ENCODE data around the gene COX4I1. TPM values are rescaled to one million over a fixed set of nuclear protein-coding genes. Genes with fewer than 3 reads are reported as not detected.

Gene COX4I1
- total RNA-seq, 4 donors from 2014 or later = 635 to 1,115 (median 865) TPM

DNA sequence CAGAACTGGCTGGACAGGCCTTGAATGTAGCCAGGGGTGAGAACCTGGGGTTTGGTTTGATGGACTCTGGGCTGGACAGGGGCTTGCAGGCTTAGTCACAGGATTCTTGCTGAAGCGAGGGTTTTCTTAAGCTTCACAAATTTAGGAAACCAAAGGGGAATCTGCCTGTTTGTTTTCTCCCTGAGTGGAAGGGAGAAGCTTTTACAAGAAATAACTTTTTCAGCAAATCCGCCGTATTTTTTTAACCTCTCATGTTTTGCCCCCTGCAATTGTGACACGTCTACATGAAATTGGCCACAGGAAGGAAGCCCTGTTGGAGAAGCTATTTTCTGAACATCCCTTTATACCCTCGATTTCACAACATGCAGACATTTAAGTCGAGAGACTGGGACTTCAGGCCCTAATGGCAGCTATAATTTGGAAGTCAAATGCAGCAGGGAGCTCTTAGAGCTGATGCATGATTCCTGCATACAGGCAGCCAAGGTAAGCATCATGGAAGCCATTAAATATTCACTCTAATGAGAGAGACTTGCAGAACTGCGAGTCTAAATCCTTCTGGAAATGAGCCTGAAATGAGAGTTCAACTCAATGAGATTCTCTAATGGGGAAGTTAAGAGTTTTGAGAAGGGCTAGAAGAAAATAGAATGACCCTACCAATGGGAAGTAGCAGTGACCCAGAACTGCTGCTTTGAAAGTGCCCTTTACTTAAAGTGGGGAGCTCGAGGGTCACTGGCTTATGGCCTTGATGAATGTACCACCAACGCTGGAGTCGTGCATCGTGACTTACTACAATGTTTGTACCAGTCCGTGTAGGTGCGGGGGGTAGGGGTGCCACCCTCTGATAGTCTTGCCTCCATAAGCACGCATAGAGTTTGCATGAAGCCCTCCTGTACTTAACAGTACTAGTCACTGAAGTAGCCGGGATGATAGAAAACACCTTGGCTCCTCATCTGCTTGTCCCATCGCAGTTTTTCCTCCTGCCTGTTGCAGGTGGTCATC lies 54.4 kb downstream of the COX4I1 start:
- H3K4me3 ChIP-seq = no peak overlapping the region
- peak overlapping the region in 2 of 4 donors; percentile 13 to 21 for H3K27ac ChIP-seq
- H3K4me1 ChIP-seq = no peaks in the 10 kb centered on the region
- H3K27me3 ChIP-seq = no peaks in the 10 kb centered on the region
- no peaks in the 10 kb centered on the region for H3K36me3 ChIP-seq
- intact Hi-C loops (cut with DNase I; ENCODE audit: low total_unique reads) (no loop called here), in situ Hi-C loops (cut with MboI; ENCODE audit: low pct_ligation_motif_present in 1 of 4, low pct_unique_long_range_greater_than_20kb in 1 of 4, low sequenced_read_pairs in 3 of 4) (no loop called here)
- DNase-seq = no peak
- H3K9me3 ChIP-seq = no peaks in the 10 kb centered on the region
- WGBS, 2 donors (ENCODE audit: low coverage in 1 of 2) = 79 to 81% methylated on average over 4 to 16 of the region's 16 CpGs
- no peak for TF ChIP-seq POLR2A (IDR thresholded peaks at IDR 0.05)
- TF ChIP-seq EP300 (IDR thresholded peaks at IDR 0.05; ENCODE audit: low read depth) = no peak
- TF ChIP-seq, protein P1, sequence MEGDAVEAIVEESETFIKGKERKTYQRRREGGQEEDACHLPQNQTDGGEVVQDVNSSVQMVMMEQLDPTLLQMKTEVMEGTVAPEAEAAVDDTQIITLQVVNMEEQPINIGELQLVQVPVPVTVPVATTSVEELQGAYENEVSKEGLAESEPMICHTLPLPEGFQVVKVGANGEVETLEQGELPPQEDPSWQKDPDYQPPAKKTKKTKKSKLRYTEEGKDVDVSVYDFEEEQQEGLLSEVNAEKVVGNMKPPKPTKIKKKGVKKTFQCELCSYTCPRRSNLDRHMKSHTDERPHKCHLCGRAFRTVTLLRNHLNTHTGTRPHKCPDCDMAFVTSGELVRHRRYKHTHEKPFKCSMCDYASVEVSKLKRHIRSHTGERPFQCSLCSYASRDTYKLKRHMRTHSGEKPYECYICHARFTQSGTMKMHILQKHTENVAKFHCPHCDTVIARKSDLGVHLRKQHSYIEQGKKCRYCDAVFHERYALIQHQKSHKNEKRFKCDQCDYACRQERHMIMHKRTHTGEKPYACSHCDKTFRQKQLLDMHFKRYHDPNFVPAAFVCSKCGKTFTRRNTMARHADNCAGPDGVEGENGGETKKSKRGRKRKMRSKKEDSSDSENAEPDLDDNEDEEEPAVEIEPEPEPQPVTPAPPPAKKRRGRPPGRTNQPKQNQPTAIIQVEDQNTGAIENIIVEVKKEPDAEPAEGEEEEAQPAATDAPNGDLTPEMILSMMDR (IDR thresholded peaks at IDR 0.05) = no peak
- TF ChIP-seq POLR2AphosphoS5 (IDR thresholded peaks at IDR 0.05) = no peak

DNA sequence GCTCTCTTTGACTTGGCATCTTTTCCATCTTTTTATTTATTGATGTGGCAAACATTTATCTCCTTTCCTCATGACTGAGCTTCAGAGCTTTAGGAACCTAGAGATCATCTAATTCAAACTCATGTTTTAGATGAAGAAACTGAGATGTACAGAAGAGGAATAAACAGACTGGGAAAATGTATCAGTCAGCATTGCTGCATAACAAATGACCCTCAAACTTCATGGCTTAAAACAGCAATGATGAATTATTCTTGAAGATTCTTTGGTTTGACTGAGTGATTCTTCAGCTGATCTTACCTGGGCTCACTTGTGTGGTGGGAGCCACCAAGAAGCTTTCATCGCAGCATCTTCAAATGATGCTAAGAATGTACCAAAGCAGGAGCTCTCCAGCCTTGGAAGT lies 55.4 kb downstream of the COX4I1 start:
- Histone ChIP-seq H3K27ac (no peak overlapping the region), H3K36me3 (no peaks in the 10 kb centered on the region), H3K9me3 (no peaks in the 10 kb centered on the region), H3K4me3 (no peak overlapping the region), H3K4me1 (no peaks in the 10 kb centered on the region), H3K27me3 (no peaks in the 10 kb centered on the region)
- TF ChIP-seq, protein P1 (IDR thresholded peaks at IDR 0.05) = no peak
- TF ChIP-seq EP300 (IDR thresholded peaks at IDR 0.05; ENCODE audit: low read depth) (no peak), POLR2AphosphoS5 (IDR thresholded peaks at IDR 0.05) (no peak), POLR2A (IDR thresholded peaks at IDR 0.05) (no peak)
- intact Hi-C loops (cut with DNase I; ENCODE audit: low total_unique reads) (no loop called here), in situ Hi-C loops (cut with MboI; ENCODE audit: low pct_ligation_motif_present in 1 of 4, low pct_unique_long_range_greater_than_20kb in 1 of 4, low sequenced_read_pairs in 3 of 4) (no loop called here)
- WGBS, 2 donors (ENCODE audit: low coverage in 1 of 2) = 89 to 100% methylated on average over 1 of the region's 1 CpG
- no peak for DNase-seq

DNA sequence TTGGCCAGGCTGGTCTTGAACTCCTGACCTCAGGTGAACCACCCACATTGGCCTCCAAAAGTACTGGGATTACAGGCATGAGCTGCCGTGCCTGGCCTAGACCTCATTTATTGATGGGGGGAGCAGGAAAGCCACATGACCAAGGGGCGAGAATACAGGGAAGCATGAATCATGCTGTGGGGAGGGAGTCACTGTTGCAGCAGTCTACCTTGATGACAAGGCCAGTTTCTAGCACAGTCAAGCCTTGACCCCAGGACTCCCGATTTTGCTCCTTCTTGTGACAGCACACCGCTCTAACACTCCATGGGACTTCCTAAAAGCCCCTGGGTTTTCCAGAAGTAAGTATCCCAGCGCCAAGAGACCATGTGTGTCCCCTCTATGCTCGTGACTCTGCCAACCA lies 56.6 kb downstream of the COX4I1 start:
- intact Hi-C loops (cut with DNase I; ENCODE audit: low total_unique reads) (no loop called here), in situ Hi-C loops (cut with MboI; ENCODE audit: low pct_ligation_motif_present in 1 of 4, low pct_unique_long_range_greater_than_20kb in 1 of 4, low sequenced_read_pairs in 3 of 4) (no loop called here)
- 68% methylated on average over 6 of the region's 6 CpGs; no CpG with 5 or more reads in 1 of the 2 donors for WGBS, 2 donors (ENCODE audit: low coverage in 1 of 2)

DNA sequence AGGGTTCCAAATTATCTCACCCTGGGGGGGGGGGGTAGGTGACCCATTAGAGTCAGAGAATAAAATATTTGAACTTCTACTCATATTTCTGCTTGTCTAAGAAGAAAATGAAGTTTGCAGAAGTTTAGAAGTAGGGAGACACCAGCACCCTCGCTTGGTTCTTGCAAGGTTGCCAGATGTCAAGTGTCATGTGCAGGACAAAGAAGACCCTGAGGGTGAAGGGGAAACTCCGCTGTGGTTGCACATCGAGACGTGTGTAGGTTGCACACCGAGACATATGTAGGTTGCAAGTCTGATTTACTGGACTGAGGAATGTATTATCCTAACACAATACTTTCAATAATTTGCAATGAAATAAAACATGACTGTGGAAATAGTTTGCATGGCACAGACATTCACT lies 57.1 kb downstream of the COX4I1 start:
- no peak for DNase-seq
- no peaks in the 10 kb centered on the region for H3K9me3 ChIP-seq
- TF ChIP-seq, protein P1 (IDR thresholded peaks at IDR 0.05) = no peak
- no peak for TF ChIP-seq POLR2AphosphoS5 (IDR thresholded peaks at IDR 0.05)
- no peak for TF ChIP-seq POLR2A (IDR thresholded peaks at IDR 0.05)
- TF ChIP-seq EP300 (IDR thresholded peaks at IDR 0.05; ENCODE audit: low read depth) = no peak
- no peaks in the 10 kb centered on the region for H3K36me3 ChIP-seq
- H3K4me3 ChIP-seq = no peak overlapping the region
- in situ Hi-C loops (cut with MboI; ENCODE audit: low pct_ligation_motif_present in 1 of 4, low pct_unique_long_range_greater_than_20kb in 1 of 4, low sequenced_read_pairs in 3 of 4) (no loop called here), intact Hi-C loops (cut with DNase I; ENCODE audit: low total_unique reads) (no loop called here)
- no peak overlapping the region for H3K27ac ChIP-seq
- no peaks in the 10 kb centered on the region for H3K4me1 ChIP-seq
- no peaks in the 10 kb centered on the region for H3K27me3 ChIP-seq
- WGBS, 2 donors (ENCODE audit: low coverage in 1 of 2) = 77 to 100% methylated on average over 1 to 5 of the region's 5 CpGs

More for the DNA sequence above, 56.6 kb downstream of the COX4I1 start:
- Histone ChIP-seq H3K4me3 (no peak overlapping the region), H3K9me3 (no peaks in the 10 kb centered on the region), H3K27ac (no peak overlapping the region), H3K27me3 (no peaks in the 10 kb centered on the region), H3K4me1 (no peaks in the 10 kb centered on the region), H3K36me3 (no peaks in the 10 kb centered on the region)
- TF ChIP-seq POLR2AphosphoS5 (IDR thresholded peaks at IDR 0.05) (no peak), EP300 (IDR thresholded peaks at IDR 0.05; ENCODE audit: low read depth) (no peak), POLR2A (IDR thresholded peaks at IDR 0.05) (no peak)
- TF ChIP-seq, protein P1 (IDR thresholded peaks at IDR 0.05) = no peak
- DNase-seq = no peak
